Type B pancreatic cell (in vitro differentiated cells): ENCODE results near the gene KCMF1. TPM values are rescaled to one million over a fixed set of nuclear protein-coding genes. Genes with fewer than 3 reads are reported as not detected.
"Not testable (repeated sequence)": the region's sequence is repeated elsewhere in the genome, so short reads cannot be mapped to it uniquely, and the experiment has no call there.

ENCODE experiments used
- DNase-seq: peaks from one replicate; pipeline ENCODE4 v3.0.0; 2021; ENCODE audit warnings: mixed read lengths; ENCODE audit not compliant: unreplicated experiment; ENCODE audit errors: extremely low spot score
- H3K27ac Mint-ChIP-seq: 2 replicates; pipeline ENCODE4 v1.8.0; 2021; ENCODE audit warnings: mild to moderate bottlenecking, mixed read lengths
- H3K27me3 Mint-ChIP-seq: 2 replicates; pipeline ENCODE4 v1.8.0; 2021; ENCODE audit warnings: mixed read lengths
- H3K36me3 Mint-ChIP-seq: 2 replicates; pipeline ENCODE4 v1.8.0; 2021; ENCODE audit warnings: mixed read lengths
- H3K4me1 Mint-ChIP-seq: one replicate; pipeline ENCODE4 v1.8.0; 2021; ENCODE audit warnings: mixed read lengths; ENCODE audit not compliant: unreplicated experiment
- H3K4me3 Mint-ChIP-seq: 2 replicates; pipeline ENCODE4 v1.8.0; 2021; ENCODE audit warnings: mild to moderate bottlenecking, mixed read lengths
- H3K9me3 Mint-ChIP-seq: 2 replicates; pipeline ENCODE4 v1.8.0; 2021; ENCODE audit warnings: mixed read lengths
- CTCF ChIP-seq: fragments of 200-600 bp; sonication (generic); conservative IDR thresholded peaks from 2 replicates; pipeline ENCODE4 v1.5.0; 2021; ENCODE audit warnings: antibody characterized with exemption, mild to moderate bottlenecking
- total RNA-seq: library from RNA; stranded (reverse); gene quantifications from 2 replicates; pipeline ENCODE4 v1.2.1, GENCODE V29; 2021; ENCODE audit warnings: low replicate concordance

The KCMF1 gene
- total RNA-seq, 1 donor from 2014 or later, result 62.2 TPM

DNA sequence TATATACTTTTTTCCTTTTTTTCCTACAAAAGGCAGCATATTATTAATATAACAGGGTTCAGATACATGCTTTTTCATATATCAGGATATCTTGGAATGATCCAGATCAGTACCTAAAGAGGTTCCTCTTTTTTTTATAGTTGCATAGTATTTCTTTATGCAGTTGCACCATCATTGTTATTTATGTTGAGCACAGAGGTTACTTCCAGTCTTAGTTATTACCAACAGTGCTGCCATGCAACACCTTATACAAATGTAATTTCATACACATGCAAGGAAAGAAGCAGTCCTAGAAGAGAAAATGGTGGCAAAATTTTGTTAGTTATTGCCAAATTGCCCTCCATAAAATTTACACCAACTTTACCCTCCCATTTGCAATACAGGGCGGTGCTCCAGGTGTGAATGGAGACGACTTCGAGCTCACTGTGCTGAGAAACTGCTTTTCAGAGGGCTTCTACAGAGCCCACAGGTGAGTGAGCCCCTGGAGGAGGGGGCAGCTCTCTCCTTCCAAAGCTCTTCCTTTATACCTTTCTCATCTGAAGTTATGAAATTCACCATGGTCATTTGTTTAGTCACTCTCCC, 30.0 kb upstream of the KCMF1 start:
- Mint-ChIP-seq H3K36me3 (no peaks in the 10 kb centered on the region), H3K4me3 (no peak overlapping the region), H3K4me1 (no peaks in the 10 kb centered on the region), H3K9me3 (no peaks in the 10 kb centered on the region), H3K27me3 (no peaks in the 10 kb centered on the region), H3K27ac (no peak overlapping the region)
- TF ChIP-seq CTCF, result no peak
- DNase-seq, result no peak

DNA sequence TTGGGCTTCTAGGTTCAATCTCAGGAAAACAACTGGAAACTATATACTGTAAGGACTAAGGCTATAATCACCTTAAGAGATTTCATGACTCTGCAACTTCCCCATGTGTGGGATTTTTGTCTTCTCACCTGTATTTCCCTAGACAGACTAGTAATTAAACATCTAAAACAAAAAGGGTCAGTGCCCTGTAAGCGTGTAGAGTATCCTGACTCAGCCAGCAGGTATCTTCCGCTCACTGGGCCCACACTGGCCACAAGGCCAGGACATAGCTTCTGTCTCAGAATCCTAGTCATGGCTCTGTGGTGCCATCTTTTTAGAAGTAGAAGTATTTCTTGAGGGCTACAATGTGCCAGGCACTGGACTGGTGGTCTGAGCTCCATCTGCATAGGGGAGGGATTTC, 28.8 kb upstream of the KCMF1 start:
- no peak for DNase-seq
- no peaks in the 10 kb centered on the region for H3K36me3 Mint-ChIP-seq
- H3K27ac Mint-ChIP-seq, result no peak overlapping the region
- no peak overlapping the region for H3K4me3 Mint-ChIP-seq
- no peaks in the 10 kb centered on the region for H3K27me3 Mint-ChIP-seq
- no peak for TF ChIP-seq CTCF
- no peaks in the 10 kb centered on the region for H3K9me3 Mint-ChIP-seq
- peaks cover 4% of the 10 kb centered on the region for H3K4me1 Mint-ChIP-seq

DNA sequence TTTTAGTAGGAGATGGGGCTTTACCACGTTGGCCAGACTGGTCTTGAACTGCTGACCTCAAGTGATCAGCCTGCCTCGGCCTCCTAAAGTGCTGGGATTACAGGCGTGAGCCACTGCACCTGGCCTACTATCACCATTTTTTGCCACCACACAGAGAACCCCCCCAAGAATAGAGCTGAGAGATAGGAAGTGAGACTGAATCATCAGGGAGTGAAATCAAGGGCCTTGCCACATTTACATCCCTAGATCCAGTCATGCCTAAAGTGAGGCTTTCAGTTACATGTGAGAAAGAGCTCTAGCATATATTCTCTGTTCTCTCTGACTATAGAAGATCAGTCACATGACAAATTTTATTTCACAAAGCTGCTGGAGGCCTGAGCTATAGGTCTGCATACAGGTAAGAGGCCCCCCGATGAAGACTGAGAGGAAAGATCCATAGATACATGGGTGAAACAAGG, 28.0 kb upstream of the KCMF1 start:
- DNase-seq, result no peak
- Mint-ChIP-seq H3K27me3 (no peaks in the 10 kb centered on the region), H3K36me3 (no peaks in the 10 kb centered on the region), H3K27ac (no peak overlapping the region), H3K4me1 (peaks cover 4% of the 10 kb centered on the region), H3K9me3 (no peaks in the 10 kb centered on the region), H3K4me3 (no peak overlapping the region)
- no peak for TF ChIP-seq CTCF

DNA sequence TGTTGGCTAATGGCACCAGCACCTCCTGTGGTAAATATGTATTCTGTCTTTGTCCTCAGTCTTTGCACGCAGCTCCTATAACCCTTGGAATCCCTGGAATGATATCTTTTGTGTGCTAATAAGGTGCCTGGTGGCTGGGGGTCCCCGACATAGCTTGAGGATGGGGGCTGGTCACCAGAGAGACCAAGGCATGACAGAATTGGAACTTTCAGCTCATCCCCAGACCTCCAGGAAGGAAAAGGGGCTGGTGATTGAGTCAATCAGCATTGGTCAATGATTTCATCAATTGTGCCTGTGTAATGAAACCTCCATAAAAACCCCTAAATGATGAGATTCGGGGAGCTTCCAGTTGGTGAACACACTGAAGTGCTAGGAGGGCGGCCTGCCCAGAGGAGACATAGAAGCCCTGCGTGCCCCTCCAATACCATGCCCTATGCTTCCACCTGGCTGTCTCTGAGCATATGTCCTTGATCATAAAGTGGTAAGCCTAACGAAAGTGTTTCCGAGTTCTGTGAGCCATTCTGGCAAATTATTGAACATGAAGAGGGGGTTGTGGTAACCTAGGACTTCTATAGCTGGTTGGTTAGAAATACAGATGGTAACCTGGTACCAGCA, 26.6 kb upstream of the KCMF1 start:
- H3K4me3 Mint-ChIP-seq, result no peak overlapping the region
- no peaks in the 10 kb centered on the region for H3K9me3 Mint-ChIP-seq
- H3K4me1 Mint-ChIP-seq, result peaks cover 4% of the 10 kb centered on the region
- no peaks in the 10 kb centered on the region for H3K27me3 Mint-ChIP-seq
- no peak overlapping the region for H3K27ac Mint-ChIP-seq
- DNase-seq, result no peak
- no peak for TF ChIP-seq CTCF
- H3K36me3 Mint-ChIP-seq, result no peaks in the 10 kb centered on the region

- H3K4me1 Mint-ChIP-seq, H3K9me3 Mint-ChIP-seq, H3K27me3 Mint-ChIP-seq, DNase-seq, H3K36me3 Mint-ChIP-seq, H3K4me3 Mint-ChIP-seq: not testable (repeated sequence)
- H3K27ac Mint-ChIP-seq, result peak overlapping the region; percentile 87
Measured at GRCh38 chr2:84945838-84946203, 25.1 kb upstream of the KCMF1 start.

DNA sequence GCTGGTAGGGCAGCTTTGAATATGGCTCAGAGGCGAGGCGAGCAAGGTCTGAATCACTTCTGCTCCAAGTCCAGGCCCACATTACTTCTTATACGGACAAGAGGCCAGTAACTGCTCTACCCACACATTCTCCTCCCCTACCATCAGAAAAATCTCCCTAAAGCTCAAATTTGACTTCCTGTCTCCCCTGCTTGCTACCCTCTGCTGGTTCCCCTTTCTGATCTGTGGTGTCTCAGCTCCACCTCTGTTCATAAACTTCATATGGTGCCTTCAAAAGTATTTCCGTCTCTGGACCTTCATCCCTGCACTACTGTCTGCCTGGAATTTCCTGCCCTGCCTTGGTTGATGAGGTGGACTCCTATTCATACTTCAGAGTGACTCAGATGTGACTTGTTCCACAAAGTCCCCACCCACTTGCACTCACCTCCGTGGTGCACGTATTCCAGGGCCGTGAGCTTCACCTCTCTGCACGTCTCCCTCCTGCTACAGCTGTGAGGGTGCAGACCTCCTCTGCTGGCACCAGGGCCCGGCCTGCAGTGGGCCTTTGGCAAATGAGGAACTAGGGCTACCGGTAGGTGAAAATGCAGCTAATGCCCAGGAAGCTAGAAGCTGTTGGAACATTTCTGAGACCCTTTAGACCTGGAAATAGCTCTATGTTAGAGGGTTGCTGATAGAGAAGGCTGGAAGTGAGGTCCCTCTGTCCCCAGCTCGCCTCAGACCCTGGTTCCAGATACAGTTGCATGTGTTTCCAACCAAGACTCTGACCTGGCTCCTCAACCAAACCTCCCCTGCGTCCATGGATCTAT, 24.6 kb upstream of the KCMF1 start:
- Mint-ChIP-seq H3K4me3 (no peak overlapping the region), H3K9me3 (no peaks in the 10 kb centered on the region), H3K27ac (peak overlapping the region; percentile 87), H3K27me3 (no peaks in the 10 kb centered on the region), H3K36me3 (no peaks in the 10 kb centered on the region), H3K4me1 (peaks cover 4% of the 10 kb centered on the region)
- DNase-seq, result no peak
- TF ChIP-seq CTCF, result no peak
